KBM-7 (cell line): Measurements from ENCODE around the gene ILRUN.
A peak's percentile ranks its signal among the peaks of the same experiment; 100 is the strongest.
"Not testable (repeated sequence)": the region's sequence is repeated elsewhere in the genome, so short reads cannot be mapped to it uniquely, and the experiment has no call there.

Source experiments
- DNase-seq: peaks from one replicate; pipeline ENCODE4 v3.0.0-alpha.2; 2015
- in situ Hi-C: fragments of 300-500 bp; cut with MboI; formaldehyde crosslinking; loops from 2 replicates; pipeline ENCODE4 v1.14.3; 2020; ENCODE audit warnings: low sequenced_read_pairs, low pct_unique_long_range_greater_than_20kb, mixed read lengths

The ILRUN gene

DNA sequence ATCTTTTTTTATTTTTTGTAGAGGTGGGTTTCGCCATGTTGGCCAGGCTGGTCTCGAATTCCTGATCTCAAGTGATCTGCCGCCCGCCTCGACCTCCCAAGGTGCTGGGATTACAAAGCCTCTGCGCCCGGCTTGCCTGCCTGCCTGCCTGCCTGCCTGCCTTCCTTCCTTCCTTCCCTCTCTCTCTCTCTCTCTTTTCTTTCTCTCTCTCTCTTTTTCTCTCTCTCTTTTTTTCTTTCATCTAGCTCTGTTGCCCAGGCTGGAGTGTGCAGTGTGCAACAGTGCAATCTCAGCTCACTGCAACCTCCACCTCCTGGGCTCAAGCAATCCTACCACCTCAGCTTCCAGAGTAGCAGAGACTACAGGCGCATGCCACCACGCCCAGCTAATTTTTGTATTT, 4.6 kb upstream of the ILRUN start:
- DNase-seq, result no peak
- in situ Hi-C loops, result no loop called here

DNA sequence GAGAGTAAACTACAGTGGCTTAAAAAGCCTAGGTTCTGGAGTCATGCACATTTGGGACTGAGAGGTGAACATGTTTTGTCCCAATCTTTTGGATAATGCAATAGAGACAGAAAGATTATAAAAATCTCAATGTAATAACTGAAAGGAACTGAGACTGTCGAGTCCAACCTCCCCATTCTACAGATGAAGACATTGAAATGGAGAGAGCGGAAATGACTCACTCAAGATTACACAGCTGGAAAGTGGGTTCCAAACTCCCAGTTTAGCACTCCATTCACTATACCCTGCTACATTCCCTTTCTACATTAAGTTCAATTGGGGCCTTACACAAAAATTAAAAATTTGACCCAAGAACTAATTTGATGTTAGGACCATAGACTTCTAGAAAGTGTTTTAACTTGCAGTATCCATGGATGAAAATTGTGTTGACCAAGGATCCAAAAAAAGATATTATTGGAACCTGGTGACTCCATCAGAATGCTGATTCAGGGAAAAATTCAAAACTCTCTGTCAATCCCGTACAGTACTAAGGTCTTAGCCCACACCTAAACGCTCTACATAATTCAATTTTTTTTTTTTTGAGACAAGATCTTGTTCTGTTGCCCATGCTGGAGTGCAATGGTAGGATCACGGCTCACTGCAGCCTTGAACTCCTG, 1.5 kb upstream of the ILRUN start:
- no peak for DNase-seq
- in situ Hi-C loops, result no loop called here

DNA sequence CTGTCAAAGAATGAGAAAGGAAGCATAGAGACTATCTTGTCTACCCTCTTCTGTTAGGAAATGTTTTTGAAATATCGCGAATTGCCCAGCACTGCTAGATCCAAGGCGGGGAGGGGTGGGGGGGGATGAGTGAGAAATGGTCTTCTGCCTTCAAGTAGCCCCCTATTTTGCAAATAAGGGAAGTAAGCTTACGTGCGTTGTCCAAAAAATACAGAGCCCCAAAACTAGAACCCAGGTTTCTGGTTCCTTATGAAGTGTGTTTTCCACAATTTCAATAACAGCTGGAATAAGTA, 923 bp upstream of the ILRUN start:
- in situ Hi-C loops, result no loop called here
- DNase-seq, result no peak

DNA sequence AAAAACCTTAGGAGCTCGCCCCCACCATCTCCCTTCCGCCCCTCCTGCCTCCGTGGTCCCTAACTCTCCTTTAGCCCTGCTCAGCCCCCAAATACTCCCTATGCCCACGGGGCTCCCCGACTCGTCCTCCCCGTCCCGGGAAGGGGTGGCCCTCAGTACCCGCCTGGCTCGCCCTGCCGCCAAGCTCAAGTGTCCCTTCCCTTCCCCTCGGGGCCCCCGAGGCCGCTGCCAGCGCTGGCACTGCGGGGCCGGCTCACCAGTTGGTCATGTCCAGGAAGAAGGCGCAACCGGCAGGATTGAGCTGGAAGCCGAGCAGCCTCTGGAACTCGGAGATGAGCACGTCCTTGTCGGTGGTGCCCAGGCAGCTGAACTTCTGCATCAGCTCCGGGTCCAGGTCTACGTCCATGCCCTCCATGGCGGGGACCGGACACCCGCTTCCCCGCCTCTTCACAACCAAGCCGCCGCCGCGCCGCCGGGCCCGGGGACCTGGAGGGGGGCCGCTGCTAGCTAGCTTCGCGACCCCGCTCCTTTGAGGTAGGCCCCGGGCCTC, 303 bp downstream of the ILRUN start:
- in situ Hi-C loops, result no loop called here
- DNase-seq, result no peak

DNA sequence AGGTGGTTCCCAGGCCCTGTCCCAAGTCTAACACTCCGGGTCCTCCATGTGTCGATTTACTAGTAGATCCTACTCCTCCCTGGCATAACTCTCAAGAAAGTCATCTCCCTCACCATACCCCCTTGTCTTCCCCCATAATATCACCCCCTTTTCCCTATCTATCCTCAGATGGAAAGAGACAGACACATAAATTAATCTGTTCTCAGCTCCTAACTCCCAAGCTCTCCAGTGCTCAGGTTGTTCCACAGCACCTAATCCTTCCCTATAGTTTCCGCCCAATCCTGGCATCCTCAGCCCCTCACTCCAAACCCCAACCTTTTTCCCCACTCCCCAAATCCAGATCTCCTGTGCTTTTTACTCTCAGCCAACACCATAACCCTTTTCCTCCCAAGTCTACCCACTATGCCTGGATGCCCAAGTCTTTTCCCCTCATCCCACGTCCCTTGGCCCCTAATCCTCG, 808 bp downstream of the ILRUN start:
- in situ Hi-C loops, result no loop called here
- peak; percentile 9 for DNase-seq

DNA sequence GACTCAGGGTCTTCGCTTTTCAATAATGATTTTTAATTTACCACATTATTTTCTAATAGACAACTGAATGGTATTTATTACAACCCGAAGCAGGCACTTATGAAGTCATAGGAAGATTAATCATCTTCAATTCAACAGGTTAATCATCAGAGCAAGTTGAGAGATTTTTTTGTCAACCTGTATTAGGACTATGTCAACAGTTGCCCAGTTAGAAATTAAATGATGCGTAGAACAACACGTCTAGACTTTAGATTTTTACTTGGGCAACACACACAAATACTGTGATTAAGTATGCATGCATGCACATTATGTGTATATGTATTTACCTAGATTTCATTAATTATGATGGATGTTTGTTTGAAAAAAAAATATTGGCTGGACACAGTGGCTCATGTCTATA, 4.3 kb downstream of the ILRUN start:
- in situ Hi-C loops, result no loop called here
- no peak for DNase-seq

DNA sequence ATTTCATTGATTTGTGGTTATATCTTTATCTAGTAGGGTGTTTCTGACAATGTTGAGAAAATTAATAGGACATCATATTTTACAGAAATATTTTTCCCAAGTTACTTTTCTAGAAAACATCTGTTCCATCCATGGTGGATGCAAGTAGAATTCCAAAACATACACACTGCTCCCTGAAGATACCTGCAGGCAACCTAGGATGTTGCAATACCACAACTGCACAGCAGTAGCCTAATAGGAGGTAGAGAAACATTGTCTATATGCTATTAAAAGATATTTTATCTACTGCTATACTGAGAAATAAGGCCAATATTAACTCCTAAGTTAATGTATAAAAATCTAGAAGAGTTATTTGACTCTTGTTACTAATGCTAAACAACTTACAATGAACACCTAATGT, 6.8 kb downstream of the ILRUN start:
- DNase-seq, result no peak
- in situ Hi-C loops, result no loop called here

DNA sequence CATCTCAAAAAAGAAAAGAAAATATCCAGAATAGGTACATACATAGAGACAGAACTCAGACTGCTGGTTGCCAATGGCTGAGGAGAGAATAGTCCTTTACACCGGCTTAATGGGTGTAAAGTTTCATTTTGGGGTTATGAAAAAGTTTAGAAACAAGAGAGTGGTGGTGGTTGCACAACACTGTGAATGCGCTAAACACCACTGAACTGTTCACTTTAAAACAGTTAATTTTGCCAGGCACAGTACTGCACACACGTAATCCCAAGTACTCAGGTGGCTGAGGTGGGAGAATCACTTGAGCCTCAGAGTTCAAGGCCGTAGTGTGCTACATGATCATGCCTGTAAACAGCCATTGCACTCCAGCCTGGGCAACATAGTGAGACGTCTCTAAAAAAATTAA, 7.6 kb downstream of the ILRUN start:
- no peak for DNase-seq
- in situ Hi-C loops, result no loop called here

DNA sequence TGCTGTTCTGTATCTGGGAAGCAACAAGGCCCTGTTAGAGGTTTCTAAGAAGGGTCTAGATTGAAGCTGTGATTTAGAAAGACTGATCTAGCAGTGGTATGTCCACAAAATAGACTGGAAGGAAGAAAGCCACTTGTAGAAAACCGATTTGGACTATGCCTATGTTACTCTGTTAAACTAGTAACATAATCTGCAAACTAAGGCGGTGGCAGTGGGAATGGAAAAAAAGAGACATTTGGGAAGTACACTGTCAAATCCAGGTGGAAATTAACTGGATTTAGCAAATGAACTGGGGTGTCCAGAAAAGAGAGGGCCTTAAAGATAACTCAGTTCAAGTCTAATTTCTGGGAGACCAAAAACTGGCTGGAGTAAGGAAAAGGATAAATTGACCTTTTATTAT, 11.6 kb downstream of the ILRUN start:
- DNase-seq, result no peak
- in situ Hi-C loops, result no loop called here

DNA sequence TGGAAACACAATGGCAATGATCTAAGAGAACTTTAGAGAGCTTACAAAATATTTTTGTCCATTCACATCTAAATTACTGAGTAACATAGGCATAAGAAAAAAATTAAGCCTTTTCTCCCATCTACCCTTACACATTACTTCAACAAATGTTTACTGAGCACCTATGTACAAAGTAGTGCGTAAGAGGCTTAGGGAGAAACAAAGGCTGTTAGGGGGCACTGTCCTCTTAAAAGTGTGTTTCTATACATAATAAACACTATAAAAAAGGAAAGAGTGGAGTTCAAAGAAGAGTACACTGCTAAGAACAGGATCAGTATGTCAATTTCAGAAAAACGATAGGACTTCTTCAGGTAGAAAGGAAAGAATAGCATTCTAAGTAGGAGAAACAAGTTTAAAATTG, 12.2 kb downstream of the ILRUN start:
- no peak for DNase-seq
- in situ Hi-C loops, result no loop called here

DNA sequence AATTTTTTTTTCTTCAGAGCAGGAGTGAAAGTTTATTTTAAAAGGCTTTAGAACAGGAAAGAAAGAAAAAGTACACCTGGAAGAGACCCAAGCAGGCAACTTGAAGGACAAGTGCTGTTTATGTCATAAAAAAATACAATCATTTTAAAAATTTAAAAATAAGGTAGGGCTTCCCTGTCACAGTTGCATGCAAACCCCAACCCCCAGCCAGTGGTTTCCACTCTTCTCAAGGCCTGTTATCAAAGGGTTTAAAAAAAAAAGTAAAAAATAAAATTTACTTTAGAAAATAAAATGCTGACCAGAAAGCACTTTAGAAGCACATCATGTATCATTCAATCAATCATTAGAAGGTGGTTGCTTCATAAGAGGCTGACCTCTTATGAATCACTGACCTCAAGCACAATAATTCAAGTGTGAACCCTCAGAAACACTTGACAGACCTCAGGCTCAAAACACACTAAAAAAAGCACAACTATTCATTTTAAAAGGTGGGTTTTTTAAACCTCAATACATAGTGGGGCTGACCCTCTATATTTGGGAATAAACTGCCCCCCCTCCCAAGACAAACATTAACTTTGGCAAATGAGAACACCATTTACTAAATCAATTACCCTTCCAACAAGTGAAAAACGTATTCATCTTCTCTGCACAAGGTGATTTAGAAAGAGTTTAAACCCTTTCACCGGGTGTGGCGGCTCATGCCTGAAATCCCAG, 15.6 kb downstream of the ILRUN start:
- no peak for DNase-seq
- in situ Hi-C loops, result no loop called here

DNA sequence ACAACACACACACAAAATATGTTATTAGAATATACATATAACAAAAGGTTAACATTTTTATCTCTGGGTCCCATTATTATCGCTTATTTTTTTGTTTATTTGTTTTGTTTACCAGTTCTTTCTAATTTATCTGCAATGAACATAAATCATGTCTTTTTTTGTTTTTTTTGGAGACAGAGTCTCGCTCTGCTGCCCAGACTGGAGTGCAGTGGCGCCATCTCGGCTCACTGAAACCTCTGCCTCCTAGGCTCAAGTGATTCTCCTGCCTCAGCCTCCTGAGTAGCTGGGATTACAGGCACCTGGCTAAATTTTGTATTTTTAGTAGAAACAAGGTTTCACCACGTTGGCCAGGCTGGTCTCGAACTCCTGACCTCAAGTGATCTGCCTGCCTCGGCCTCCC, 16.3 kb downstream of the ILRUN start:
- in situ Hi-C loops, DNase-seq: not testable (repeated sequence)

DNA sequence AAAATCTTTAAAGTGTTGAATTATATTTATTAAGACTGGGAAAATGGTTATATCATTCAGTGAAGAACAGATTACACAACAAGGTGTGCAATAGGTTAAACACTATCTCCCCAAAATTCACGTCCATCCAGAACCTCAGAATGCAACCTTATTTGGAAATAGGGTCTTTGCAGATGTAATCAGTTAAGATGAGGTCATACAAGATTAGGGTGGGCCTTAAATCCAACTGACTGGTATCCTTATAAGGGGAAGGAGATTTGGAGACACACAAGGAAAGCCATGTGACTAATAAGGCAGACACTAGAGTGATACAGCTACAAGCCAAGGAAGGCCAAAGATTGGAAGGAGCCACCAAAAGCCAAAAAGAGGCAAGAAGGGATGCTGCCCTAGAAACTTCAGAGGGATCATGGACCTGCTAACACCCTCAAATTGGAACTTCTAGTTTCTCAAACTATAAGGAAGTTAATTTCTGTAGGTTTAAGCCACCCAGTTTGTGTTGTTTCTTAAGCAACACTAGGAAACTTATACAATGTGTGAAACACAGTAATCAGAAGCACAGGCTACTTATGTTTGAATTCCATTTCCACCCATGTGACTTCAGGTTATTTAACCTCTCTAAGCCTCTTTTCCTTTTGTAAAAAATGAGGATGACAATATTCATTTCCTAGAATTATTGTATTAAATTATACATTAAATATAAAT, 16.9 kb downstream of the ILRUN start:
- DNase-seq, result no peak
- in situ Hi-C loops, result no loop called here

DNA sequence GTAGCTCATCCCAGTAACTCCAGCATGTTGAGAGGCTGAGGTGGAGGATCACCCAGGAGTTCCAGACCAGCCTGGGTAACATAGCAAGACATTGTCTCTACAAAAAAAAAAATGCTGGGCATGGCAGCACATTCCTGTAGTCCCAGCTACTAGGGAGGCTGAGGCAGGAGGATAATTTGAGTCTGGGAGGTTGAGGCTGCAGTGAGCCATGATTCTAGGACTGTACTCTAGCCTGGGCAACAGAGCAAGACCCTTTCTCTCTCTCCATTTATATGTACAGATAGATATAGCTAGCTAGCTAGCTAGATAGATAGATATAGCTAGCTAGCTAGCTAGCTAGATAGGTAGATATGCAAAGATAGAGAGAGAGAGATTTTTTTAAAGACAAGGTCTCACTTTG, 20.4 kb downstream of the ILRUN start:
- DNase-seq, result no peak
- in situ Hi-C loops, result no loop called here

DNA sequence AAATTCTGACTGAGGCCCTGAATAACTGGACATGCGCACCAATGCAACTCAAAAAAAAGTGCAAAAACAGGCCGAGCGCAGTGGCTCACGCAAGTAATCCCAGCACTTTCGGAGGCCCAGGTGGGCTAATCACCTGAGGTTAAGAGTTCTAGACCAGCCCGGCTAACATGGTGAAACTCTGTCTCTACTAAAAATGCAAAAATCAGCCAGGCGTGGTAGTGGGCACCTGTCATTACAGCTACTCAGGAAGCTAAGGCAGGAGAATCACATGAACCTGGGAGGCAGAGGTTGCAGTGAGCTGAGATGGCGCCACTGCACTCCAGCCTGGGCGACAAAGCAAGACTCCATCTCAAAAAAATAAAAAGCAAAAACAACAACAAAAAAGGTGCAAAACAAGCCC, 21.6 kb downstream of the ILRUN start:
- in situ Hi-C loops, DNase-seq: not testable (repeated sequence)

DNA sequence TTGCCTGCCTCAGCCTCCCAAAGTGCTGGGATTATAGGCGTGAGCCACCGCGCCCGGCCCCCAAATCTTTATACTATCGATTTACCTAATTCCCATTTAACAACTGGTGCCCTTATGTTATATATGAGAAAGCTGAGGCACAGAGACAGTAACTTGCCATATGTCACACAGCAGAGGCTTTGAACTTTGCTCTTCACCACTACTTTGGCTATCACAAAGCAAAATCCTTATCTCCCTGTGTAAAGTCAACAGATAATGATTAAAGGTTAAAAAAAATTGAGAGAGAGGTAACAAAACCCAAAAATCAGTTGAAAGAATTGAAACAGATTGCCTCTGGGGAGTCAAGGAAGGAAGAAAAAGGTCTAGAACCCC, 22.3 kb downstream of the ILRUN start:
- in situ Hi-C loops, result no loop called here
- no peak for DNase-seq

DNA sequence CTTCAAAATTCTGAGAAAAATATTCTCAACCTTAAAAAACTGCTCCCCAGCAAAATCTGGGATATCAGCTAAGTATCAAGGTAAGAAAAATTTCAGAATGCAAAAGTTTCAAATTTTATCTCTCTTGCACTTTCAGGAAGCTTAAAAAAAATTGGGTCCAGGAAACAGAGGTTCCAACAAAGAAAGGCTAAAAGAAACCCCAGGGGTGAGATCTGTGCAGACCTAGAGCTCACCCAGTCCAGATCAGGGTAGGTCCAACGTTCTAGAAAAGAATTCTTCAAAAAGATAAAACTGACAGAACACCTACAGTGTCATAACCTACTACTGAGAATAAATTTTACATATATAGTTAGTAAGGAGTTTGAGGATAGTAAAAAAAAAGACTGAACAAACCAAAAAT, 23.5 kb downstream of the ILRUN start:
- DNase-seq, result no peak
- in situ Hi-C loops, result no loop called here

DNA sequence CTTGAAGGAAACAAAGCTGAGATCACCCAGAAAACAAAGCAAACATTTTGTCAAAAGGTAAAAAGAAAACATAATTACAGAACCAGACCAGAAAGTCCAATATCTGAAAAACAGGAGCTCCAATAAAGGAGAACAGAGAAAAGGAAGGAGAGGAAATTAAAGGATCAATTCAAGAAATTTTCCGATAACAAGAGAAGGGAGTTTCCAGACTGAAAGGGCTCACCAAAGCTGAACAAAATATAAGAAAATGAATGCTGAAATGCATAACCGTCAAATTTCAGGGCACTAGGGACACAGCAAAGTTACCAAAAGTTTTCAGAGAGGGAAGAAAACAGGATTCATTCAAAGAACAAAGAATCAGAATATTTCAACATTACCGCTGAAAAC, 23.9 kb downstream of the ILRUN start:
- in situ Hi-C loops, result no loop called here
- DNase-seq, result no peak

DNA sequence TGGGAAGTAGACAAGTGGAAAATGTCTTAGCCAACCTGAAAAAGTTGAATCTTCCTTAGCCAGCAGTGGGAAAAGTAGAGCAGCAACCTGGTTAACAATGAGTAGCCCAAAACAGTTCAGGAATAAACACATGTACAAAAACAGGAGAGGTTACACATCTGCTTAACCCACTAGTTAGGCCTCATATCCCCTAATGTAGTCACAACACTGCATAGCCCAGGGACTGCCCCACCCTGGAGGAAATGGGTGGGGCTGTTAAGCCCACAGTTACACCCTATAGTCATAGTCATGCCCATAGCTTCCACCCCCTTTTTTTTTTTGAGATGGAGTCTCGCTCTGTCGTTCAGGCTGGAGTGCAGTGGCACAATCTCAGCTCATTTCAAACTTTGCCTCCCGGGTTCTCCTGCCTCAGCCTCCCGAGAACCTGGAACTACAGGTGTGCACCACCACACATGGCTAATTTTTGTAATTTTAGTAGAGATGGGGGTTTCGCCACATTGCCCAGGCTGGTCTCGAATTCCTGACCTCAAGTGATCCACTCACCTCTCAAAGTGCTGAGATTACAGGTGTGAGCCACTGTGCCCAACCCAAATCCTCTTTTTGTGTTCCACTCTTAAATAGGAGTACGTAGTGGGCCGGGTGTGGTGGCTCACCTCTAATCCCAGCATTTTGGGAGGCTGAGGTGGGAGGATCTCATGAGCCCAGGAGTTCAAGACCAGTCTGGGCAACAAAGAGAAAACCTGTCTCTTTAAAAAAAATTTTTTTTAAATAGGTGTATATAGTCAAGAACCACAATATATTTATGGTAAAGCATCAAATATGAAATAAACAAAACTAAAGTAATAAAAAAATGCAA, 24.5 kb downstream of the ILRUN start:
- no peak for DNase-seq

DNA sequence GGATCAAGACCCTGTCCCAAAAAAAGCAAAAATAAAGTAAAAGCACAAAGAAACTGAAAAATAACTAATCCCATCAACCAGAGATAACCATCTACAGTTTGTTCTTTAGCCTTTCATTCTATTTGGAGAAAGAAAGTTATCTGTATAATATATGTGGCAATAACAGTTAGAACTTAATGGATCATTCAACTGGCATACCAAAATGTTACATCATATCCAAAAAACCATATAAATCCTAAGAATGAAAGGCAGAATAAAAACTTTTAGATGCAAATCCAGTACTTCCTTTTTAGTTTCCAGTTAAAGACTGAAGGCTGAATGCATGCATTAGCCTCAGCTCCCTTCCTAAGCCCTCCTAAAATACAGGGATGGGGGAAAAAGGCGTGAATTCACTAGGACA, 25.2 kb downstream of the ILRUN start:
- in situ Hi-C loops, result no loop called here
- DNase-seq, result no peak

More for the DNA sequence above, 24.5 kb downstream of the ILRUN start:
- in situ Hi-C loops, result no loop called here
